NCI-H345 treated with DMSO at 0.1 percent for 48 hours (cell line): ENCODE results near the gene TNFRSF14.
"Not testable (repeated sequence)": the region's sequence is repeated elsewhere in the genome, so short reads cannot be mapped to it uniquely, and the experiment has no call there.

ENCODE experiments used
- DNase-seq: peaks from one replicate; lab custom pipeline; 2025; ENCODE audit not compliant: unreplicated experiment; lab: John Stamatoyannopoulos, UW

The TNFRSF14 gene

GRCh38 chr1:2553076-2553475 is 3.1 kb upstream of the TNFRSF14 start:
- DNase-seq: not testable (repeated sequence)

- DNase-seq: no peak
Observed at GRCh38 chr1:2553871-2554620, 2.1 kb upstream of the TNFRSF14 start.

GRCh38 chr1:2554621-2555387 is 1.4 kb upstream of the TNFRSF14 start:
- DNase-seq: no peak

GRCh38 chr1:2555634-2556276 is 416 bp upstream of the TNFRSF14 start:
- DNase-seq: no peak

- no peak for DNase-seq
Observed at GRCh38 chr1:2556678-2557481, 709 bp downstream of the TNFRSF14 start.

- no peak for DNase-seq
Observed at GRCh38 chr1:2557482-2558400, 1.6 kb downstream of the TNFRSF14 start.

GRCh38 chr1:2558420-2558819 is 2.2 kb downstream of the TNFRSF14 start:
- DNase-seq: no peak

GRCh38 chr1:2558861-2559260 is 2.7 kb downstream of the TNFRSF14 start:
- no peak for DNase-seq

GRCh38 chr1:2559509-2560298 is 3.5 kb downstream of the TNFRSF14 start:
- no peak for DNase-seq

GRCh38 chr1:2560299-2561073 is 4.3 kb downstream of the TNFRSF14 start:
- DNase-seq: no peak

GRCh38 chr1:2561446-2561845 is 5.3 kb downstream of the TNFRSF14 start:
- no peak for DNase-seq

- DNase-seq: no peak
Observed at GRCh38 chr1:2561898-2562895, 6.0 kb downstream of the TNFRSF14 start.

GRCh38 chr1:2563205-2563604 is 7.0 kb downstream of the TNFRSF14 start:
- no peak for DNase-seq

- DNase-seq: no peak
Observed at GRCh38 chr1:2564006-2564814, 8.0 kb downstream of the TNFRSF14 start.

- peak; percentile 52 for DNase-seq
Observed at GRCh38 chr1:2564815-2565374, 8.7 kb downstream of the TNFRSF14 start.
